GM21723 (cell line): ENCODE results near the gene UBE2O.
"Not testable (repeated sequence)": the region's sequence is repeated elsewhere in the genome, so short reads cannot be mapped to it uniquely, and the experiment has no call there.

Experiments used
- ATAC-seq: cut with Tn5 transposase; IDR thresholded peaks from one replicate; pipeline ENCODE4 v1.9.1; 2021; ENCODE audit warnings: mild to moderate bottlenecking, moderate library complexity; ENCODE audit not compliant: unreplicated experiment

Gene UBE2O

DNA sequence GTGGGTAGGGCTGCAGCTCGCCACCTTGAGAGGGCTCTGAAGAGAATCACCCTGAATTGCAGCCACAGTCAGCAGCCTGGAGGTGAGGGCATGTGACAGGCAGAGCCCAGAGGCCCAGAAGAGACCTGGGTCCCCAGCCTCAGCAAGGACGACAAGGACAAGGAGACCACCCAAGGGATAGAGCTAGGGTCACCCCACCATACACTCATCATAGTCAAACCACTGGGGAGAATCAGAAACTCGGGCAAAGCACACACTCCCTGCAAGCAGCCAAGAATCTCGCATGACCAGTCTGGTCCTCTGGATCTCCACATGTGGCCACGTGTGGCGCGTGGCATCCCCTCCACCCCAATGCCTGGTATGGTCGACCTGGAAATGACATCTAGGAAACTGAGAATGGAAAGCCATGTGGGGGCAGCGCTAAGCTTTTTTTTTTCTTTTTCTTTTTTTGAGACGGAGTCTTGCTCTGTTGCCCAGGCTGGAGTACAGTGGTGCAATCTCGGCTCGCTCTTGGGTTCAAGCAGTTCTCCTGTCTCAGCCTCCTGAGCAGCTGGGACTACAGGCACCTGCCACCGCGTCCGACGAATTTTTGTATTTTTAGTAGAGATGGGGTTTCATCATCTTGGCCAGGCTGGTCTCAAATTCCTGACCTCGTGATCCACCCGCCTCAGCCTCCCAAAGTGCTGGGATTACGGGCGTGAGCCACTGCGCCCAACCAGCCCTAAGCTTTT, 73.1 kb downstream of the UBE2O start:
- ATAC-seq: no peak

DNA sequence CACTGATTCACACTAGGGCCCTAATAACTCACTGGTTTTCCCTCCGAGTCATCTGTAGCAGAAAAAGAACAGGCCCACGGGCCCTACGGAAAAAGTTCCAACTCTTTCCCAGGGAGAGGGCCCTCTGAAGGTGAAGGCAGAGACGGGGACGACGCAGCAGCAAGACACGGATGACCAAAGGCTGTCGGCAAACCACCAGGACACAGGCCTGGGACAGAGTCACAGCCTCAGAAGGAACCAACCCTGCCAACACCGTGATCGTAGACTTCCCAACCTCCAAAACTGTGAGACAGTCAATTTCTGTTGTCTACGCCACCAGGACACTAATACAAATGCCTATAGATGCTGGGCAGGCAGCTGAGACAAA, 73.7 kb downstream of the UBE2O start:
- ATAC-seq: no peak

- no peak for ATAC-seq
These were observed 74.2 kb downstream of the UBE2O start for GRCh38 chr17:76378548-76379274.

DNA sequence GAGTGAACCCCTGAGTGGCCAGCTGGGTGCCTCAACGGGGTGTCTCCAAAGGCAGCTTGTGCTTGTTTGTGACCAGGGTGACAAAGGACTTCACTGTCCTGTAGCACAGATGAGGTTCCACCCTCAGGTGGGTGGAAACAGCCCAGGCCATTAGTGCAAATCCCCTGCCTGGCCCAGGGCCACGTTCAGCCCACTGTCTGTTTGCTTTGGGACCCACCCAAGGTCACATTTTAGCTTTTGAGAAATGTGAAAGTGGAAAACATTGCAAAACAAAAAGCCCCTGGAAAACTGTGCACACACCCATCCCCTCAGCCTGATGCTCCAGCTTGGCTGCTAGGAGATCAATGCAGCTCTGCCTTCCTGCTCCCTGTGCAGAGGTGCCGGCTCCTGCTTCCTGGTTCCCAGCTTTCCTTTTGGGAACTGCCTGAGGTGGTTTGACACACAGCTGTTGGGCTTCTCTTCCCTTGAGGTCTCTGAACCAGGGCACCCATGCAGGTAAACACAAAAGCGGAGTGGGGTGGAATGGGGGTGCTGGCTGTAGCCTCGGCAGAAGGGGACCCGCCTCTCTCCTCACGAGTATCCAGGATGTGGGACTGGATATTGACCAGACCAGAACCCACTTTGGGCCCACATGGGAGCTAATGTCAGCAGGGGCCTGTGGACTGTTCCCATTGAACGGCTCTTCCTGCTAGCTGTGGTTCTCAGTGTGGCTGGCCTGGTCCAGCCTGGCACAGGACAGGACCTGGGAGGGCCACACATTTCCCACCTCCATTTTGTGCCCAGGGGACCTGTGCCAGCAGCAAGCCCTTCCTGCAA, 76.4 kb downstream of the UBE2O start:
- ATAC-seq: no peak

DNA sequence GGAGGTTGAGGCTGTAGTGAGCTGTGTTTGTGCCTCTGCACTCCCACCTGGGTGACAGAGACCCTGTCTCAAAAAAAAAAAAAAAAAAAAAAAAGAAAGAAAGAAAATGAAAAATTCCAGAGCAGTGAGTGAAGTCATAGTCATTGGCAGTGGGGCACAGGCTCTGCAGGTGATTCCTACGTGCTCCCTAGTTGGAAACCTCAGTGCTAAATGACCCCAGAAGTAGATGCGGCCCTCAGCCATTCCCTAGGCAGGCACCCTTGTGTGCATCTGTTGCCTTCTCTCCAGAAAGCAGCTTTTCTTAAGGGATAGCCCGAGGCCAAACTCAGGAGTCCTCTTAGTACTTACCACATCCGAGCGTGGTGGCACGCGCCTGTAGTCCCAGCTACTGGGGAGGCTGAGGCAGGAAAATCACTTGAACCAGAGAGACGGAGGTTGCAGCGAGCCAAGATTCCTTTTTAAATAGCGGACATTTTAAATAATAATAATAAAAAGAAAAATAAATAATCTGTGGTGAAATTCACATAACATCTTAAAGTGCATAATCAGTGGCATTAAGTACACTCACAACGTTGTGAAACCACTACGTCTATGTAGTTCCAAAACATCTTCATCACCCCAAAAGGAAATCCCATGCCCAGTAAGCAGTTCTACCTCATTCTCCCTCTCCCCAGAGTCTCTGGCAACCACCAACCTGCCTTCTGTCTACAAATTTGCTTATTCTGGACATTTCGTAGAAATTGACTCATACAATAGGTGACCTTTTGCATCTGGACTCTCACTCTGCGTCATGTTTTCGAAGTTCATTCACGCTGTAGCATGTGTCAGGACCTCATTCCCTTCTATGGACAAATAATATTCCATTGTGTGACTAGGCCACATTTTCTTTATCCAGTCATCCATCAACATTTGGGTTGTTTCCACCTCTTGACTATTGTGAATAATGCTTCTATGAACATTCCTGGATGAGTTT, 81.0 kb downstream of the UBE2O start:
- ATAC-seq: no peak

DNA sequence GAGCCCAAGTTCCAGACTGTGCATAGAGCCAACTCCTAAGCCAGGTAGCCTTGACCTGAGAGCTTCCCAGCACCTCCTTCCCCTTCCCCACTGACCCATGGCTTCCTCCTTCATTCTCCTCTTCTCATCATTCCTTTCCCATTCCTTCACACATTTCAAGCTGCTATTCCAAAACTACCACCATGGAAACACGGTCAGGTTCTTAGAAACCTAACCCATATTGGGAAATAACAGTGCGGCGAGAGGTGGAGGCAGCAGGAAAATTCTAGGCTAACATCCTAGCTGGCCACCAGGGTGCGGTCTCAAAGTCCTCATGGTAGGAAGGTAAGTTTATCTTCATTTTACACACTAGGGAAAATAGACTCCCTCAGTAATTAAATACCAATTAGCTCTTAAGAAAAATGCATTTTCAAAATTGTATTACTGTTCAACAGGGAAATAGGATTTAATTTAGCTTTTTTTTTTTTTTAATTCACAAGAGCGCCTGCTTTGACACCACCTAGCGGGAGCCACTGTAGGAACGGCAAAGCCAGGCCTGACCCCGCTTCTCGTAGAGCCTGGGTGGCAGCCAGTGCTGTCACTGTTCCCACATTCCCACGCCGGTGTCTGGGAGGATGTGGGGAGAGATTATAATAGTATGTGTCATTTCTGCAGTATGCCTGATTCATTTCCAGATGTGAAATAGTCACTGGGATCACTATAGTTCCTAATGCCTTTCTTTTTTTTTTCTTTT, 82.5 kb downstream of the UBE2O start:
- no peak for ATAC-seq

GRCh38 chr17:76369804-76370203, 83.1 kb downstream of the UBE2O start:
- no peak for ATAC-seq

DNA sequence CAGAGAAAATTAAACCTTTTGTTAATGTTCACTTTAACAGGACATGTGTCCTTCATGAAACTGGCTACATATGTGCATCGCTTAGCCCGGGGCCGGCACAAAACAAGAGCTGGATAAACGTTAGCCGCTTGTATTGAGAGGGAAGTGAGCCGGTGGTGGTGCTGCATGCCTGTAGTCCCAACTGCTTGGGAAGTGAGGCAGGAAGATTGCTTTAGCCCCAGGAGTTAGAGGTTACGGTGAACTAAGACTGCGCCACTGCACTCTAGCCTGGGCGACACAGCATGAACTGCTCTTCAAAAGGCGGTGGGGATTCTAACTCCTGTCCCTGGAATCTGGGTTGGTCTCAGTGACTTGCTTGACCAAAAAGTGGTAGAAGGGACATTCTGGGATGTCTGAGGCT, 83.6 kb downstream of the UBE2O start:
- ATAC-seq: no peak

GRCh38 chr17:76368545-76368944, 84.4 kb downstream of the UBE2O start:
- no peak for ATAC-seq

- no peak for ATAC-seq
These were observed 85.3 kb downstream of the UBE2O start for GRCh38 chr17:76367642-76368041.

DNA sequence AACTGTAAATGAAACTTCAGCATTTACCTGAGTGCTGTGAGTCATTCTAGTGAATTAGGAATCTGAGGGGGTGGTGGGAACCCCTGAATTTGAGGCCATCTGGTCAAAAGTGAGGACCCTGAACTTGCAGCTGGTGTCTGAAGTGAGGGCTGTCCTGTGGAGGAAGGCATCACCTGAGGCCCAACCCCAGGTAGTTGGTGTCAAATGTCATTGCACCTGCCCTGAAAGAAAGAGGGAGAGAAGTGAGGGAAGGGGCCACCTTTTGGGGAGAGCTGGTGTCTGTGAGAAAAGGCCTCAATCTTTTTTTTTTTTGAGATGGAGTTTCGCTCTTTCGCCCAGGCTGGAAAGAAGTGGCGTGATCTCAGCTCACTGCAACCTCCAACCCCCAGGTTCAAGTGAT, 86.7 kb downstream of the UBE2O start:
- no peak for ATAC-seq

- ATAC-seq: no peak
These were observed 87.6 kb downstream of the UBE2O start for GRCh38 chr17:76365256-76365903.

DNA sequence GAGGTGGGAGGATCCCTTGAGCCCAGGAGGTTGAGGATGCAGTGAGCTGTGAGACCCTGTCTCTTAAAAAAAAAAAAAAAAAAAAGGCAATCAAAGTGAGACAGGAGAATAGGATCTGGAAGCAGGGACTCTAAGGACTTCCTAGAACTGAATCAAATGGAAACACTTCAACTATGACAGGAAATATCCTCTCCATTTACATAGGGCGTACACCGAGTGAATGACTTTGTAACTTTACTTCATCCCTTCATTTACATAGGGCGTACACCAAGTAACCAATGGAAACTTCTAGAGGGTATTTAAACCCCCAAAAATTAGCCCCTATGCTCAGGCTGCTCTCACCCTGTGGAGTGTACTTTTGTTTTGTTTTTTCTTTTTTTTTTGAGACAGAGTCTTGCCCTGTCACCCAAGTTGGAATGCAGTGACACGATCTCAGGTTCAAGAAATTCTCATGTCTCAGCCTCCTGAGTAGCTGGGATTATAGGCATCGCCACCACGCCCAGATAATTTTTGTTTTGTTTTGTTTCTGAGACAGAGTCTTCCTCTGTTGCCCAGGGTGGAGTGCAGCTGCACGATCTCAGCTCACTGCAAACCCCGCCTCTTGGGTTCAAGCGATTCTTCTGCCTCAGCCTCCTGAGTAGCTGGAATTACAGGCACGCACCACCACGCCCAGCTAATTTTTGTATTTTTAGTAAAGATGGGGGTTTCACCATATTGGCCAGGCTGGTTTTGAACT, 89.7 kb downstream of the UBE2O start:
- ATAC-seq: no peak

DNA sequence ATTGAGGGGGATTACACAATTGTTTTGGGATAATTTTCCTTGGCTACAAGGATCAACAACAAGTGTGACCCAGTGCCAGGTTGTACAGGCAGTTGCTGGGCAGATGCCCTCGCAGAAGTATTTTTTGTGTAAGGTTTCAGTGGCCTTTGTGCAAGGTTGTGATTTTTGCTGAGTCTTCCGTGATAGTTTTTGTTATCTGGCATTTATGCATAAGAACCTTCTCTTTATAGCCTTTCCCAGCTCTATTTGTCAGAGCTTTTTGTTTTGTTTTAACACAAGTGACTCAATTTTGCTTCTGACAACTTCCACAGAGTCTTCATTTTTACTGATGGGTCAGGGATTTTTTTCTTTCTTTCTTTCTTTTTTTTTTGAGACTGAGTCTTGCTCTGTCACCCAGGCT, 92.5 kb downstream of the UBE2O start:
- no peak for ATAC-seq

- not testable (repeated sequence) for ATAC-seq
These were observed 93.2 kb downstream of the UBE2O start for GRCh38 chr17:76359776-76360175.

DNA sequence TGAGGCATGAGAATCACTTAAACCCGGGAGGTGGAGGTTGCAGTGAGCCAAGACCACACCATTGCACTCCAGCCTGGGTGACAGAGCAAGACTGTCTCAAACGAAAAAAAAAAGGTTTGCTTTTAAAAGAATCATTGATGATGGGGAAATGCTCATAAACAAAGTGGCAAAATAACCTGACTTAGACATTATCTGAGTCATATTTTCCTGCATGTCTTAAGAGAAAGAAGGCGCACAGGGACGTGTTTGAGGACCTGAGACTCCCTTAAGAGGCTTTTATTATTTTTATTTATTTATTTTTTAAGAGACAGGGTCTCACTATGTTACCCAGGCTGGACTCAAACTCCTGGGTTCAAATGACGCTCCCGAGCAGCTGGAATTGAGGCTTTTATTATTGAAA, 93.6 kb downstream of the UBE2O start:
- no peak for ATAC-seq

- ATAC-seq: no peak
These were observed 95.3 kb downstream of the UBE2O start for GRCh38 chr17:76357597-76358158.

GRCh38 chr17:76356803-76357456, 96.0 kb downstream of the UBE2O start:
- no peak for ATAC-seq
